WERI-Rb-1 (cell line): ENCODE results near the gene KLHL13.

Source experiments
- DNase-seq: peaks from one replicate; pipeline ENCODE4 v3.0.0-alpha.2; 2020
- H3K27ac ChIP-seq: fragments of 250-450 bp; sonication (Bioruptor Pico); 2 replicates; pipeline ENCODE4 v1.5.1; 2020; ENCODE audit warnings: mild to moderate bottlenecking, moderate library complexity
- H3K27me3 ChIP-seq: fragments of 250-450 bp; sonication (Bioruptor Pico); 2 replicates; pipeline ENCODE4 v1.5.1; 2021; ENCODE audit warnings: mild to moderate bottlenecking, low read depth, moderate library complexity; ENCODE audit not compliant: insufficient read depth, severe bottlenecking
- H3K36me3 ChIP-seq: fragments of 250-450 bp; sonication (Bioruptor Pico); 2 replicates; pipeline ENCODE4 v1.5.1; 2020; ENCODE audit warnings: mild to moderate bottlenecking, moderate library complexity
- H3K4me3 ChIP-seq: 2 replicates; pipeline ENCODE4 v1.5.1; 2011; ENCODE audit warnings: low read depth, mild to moderate bottlenecking, control low read depth, low read length
- H3K9me3 ChIP-seq: fragments of 250-450 bp; sonication (Bioruptor Pico); 2 replicates; pipeline ENCODE4 v1.5.1; 2021; ENCODE audit warnings: mild to moderate bottlenecking, moderate library complexity; ENCODE audit not compliant: severe bottlenecking
- TF ChIP-seq, protein P1 (sequence below): IDR thresholded peaks from 2 replicates; pipeline ENCODE4 v1.5.1; 2011; ENCODE audit warnings: low read depth, mild to moderate bottlenecking, control low read depth, inconsistent platforms, low read length

The KLHL13 gene

GRCh38 chrX:117998171-117998570 lies 118.4 kb downstream of the KLHL13 start:
- Histone ChIP-seq H3K4me3 (no peak overlapping the region), H3K27ac (no peak overlapping the region)
- TF ChIP-seq, protein P1, sequence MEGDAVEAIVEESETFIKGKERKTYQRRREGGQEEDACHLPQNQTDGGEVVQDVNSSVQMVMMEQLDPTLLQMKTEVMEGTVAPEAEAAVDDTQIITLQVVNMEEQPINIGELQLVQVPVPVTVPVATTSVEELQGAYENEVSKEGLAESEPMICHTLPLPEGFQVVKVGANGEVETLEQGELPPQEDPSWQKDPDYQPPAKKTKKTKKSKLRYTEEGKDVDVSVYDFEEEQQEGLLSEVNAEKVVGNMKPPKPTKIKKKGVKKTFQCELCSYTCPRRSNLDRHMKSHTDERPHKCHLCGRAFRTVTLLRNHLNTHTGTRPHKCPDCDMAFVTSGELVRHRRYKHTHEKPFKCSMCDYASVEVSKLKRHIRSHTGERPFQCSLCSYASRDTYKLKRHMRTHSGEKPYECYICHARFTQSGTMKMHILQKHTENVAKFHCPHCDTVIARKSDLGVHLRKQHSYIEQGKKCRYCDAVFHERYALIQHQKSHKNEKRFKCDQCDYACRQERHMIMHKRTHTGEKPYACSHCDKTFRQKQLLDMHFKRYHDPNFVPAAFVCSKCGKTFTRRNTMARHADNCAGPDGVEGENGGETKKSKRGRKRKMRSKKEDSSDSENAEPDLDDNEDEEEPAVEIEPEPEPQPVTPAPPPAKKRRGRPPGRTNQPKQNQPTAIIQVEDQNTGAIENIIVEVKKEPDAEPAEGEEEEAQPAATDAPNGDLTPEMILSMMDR = no peak

DNA sequence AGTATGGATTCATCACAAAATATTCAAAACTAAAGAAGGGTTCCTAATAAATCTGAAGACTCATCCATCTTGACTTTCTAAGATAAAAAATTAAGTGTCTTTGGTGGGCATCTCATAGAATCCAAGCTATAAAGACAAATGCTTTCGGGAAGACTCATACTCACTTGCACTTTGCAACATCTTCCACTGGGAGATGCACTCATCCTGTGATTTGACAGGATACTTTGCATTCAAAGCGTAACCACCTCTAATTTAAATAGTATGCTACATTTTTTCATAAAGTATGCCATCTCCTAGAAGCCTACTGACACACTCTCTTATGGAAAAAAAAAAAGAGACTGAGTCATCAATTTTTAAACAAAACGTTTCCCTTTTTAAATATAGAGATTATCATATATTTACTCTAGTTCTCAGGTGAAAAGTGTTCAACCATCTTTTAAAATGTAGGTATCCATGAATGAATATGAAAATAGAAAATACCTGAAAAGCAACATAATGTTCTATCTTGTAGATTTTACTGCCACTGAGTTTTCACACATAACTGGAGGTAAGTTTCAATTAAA lies 119.6 kb downstream of the KLHL13 start:
- Histone ChIP-seq H3K27ac (no peak overlapping the region), H3K27me3 (peaks cover 2% of the 10 kb centered on the region), H3K9me3 (no peaks in the 10 kb centered on the region), H3K4me3 (no peak overlapping the region), H3K36me3 (no peaks in the 10 kb centered on the region)
- DNase-seq = no peak
- TF ChIP-seq, protein P1 = no peak

More at GRCh38 chrX:117998171-117998570, 118.4 kb downstream of the KLHL13 start:
- Histone ChIP-seq H3K9me3 (no peaks in the 10 kb centered on the region), H3K27me3 (peaks cover 7% of the 10 kb centered on the region), H3K36me3 (no peaks in the 10 kb centered on the region)
- DNase-seq = no peak

GRCh38 chrX:117996408-117996807 lies 120.2 kb downstream of the KLHL13 start:
- H3K27me3 ChIP-seq = peaks cover 2% of the 10 kb centered on the region

GRCh38 chrX:117995378-117995777 lies 121.2 kb downstream of the KLHL13 start:
- DNase-seq = no peak
- TF ChIP-seq, protein P1 = no peak
- no peaks in the 10 kb centered on the region for H3K36me3 ChIP-seq
- H3K9me3 ChIP-seq = no peaks in the 10 kb centered on the region
- H3K27me3 ChIP-seq = peaks cover 7% of the 10 kb centered on the region
- H3K4me3 ChIP-seq = no peak overlapping the region
- H3K27ac ChIP-seq = no peak overlapping the region

More at GRCh38 chrX:117996408-117996807, 120.2 kb downstream of the KLHL13 start:
- H3K27ac ChIP-seq = no peak overlapping the region
- no peaks in the 10 kb centered on the region for H3K9me3 ChIP-seq
- H3K36me3 ChIP-seq = no peaks in the 10 kb centered on the region
- H3K4me3 ChIP-seq = no peak overlapping the region
- TF ChIP-seq, protein P1 = no peak
- no peak for DNase-seq

DNA sequence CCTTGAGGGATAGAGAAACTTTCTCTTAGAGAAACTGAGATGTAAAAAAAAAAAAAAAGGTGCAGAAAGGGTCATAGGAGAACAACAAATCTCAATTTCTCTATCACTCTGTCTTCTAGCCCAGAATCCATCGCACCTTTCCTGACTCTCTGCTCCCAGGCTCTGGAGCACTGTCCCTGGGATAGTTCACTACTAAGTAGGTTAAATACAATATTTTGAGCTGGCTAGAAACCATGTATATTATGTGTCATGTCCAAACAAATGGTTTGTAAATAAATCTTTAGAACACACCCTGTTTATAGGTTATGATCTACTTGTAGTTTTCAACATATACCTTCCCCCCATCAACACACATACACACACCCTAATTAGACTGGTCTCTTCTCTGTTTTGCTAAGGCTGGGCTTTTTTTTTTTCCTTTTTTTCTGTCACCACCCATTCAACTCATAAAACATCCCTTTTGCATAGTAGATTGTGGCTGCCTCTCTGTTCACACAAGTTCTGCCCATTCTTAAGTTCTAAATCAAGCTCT lies 124.4 kb downstream of the KLHL13 start:
- Histone ChIP-seq H3K27ac (no peak overlapping the region), H3K27me3 (peaks cover 9% of the 10 kb centered on the region), H3K9me3 (no peaks in the 10 kb centered on the region), H3K36me3 (no peaks in the 10 kb centered on the region), H3K4me3 (no peak overlapping the region)
- TF ChIP-seq, protein P1 = no peak
- no peak for DNase-seq

GRCh38 chrX:117990438-117990837 lies 126.2 kb downstream of the KLHL13 start:
- no peak for DNase-seq
- no peaks in the 10 kb centered on the region for H3K36me3 ChIP-seq
- peaks cover 14% of the 10 kb centered on the region for H3K27me3 ChIP-seq
- H3K4me3 ChIP-seq = no peak overlapping the region
- TF ChIP-seq, protein P1 = no peak
- no peaks in the 10 kb centered on the region for H3K9me3 ChIP-seq
- no peak overlapping the region for H3K27ac ChIP-seq
